ENCODE measurements around the gene TIMM22. TPM values are rescaled to one million over a fixed set of nuclear protein-coding genes. Genes with fewer than 3 reads are reported as not detected.

TIMM22 gene
- total and polyA plus RNA-seq, 2 of the 4 experiments (the other 2 are of a cell fraction): 12.7 to 12.9 TPM

DNA sequence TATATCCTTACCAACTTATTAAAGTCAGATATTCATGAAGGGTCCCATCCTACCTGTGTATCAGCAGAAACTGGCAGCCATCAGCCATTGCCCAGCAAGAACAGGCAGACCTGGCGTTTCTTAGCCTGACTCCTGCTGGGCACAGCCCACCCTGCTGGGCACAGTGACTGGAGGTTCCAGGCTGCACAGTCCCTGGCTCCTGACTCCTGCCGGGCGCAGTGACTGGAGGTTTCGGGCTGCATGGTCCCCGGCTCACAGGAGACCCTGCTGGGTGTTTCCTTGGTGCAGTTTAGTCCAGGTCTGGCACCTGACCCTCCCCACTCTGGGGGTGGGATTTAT is 6.7 kb downstream of the TIMM22 start:
- in situ Hi-C loops (cut with MboI; ENCODE audit: low sequenced_read_pairs): no loop called here
- H3K14ac ChIP-seq (replicated peaks; ENCODE audit: low read depth, low read length): peak overlapping the region; percentile 83
- ATAC-seq (ENCODE audit: low read depth) (no peak), DNase-seq (no peak)
- H4K91ac ChIP-seq (ENCODE audit: insufficient read depth, low read depth, low read length): peak overlapping the region; percentile 24
- no peak overlapping the region for H2AFZ ChIP-seq (replicated peaks; ENCODE audit: low read length, poor library complexity)
- peak overlapping the region; percentile 81; the same call in 1 of the 2 replicates for H2BK20ac ChIP-seq (ENCODE audit: low read depth, low read length)
- dilution Hi-C loops (cut with HindIII; ENCODE audit: low sequenced_read_pairs, unreplicated experiment): no loop called here
- H2AK5ac ChIP-seq (ENCODE audit: low read depth, low read length): peak overlapping the region; percentile 72; the same call in 1 of the 2 replicates
- H4K5ac ChIP-seq (ENCODE audit: low read depth, low read length): peak overlapping the region; percentile 39; the same call in 1 of the 2 replicates
- peaks cover 26% of the 10 kb centered on the region for H3K9me1 ChIP-seq (ENCODE audit: insufficient read depth, low read length)
- intact Hi-C loops (cut with micrococcal nuclease): no loop called here
- H3K4ac ChIP-seq (ENCODE audit: low read depth, low read length): peak overlapping the region; percentile 79
- peak overlapping the region; percentile 66; the same call in 1 of the 2 replicates for H3K23ac ChIP-seq (ENCODE audit: low read depth, low read length)
- no peak overlapping the region for H2AK9ac ChIP-seq (replicated peaks; ENCODE audit: low read depth, low read length, poor library complexity)
- CTCF ChIA-PET: no interaction called here
- POLR2A ChIA-PET (ENCODE audit: unreplicated experiment): no interaction called here
- WGBS, 2 experiments (ENCODE audit: extremely low coverage in 2 of 2, insufficient read length in 1 of 2): 100% methylated on average over 4 of the region's 5 CpGs; no CpG with 5 or more reads in 1 of the 2 experiments
- H2BK120ac ChIP-seq (ENCODE audit: low read depth, low read length): peak overlapping the region; percentile 85
- peak overlapping the region; percentile 31; the same call in 1 of the 2 replicates for H3K9ac ChIP-seq (ENCODE audit: low read depth, low read length)
- peaks cover 46% of the 10 kb centered on the region for H3K4me1 ChIP-seq (ENCODE audit: control insufficient read depth, insufficient read depth, low read length)
- BruUV-seq (replicated peaks): no TSS peak
- peak overlapping the region; percentile 8; the same call in 1 of the 2 replicates for H3K4me2 ChIP-seq (ENCODE audit: low read depth, low read length)
- no peaks in the 10 kb centered on the region for H3K9me3 ChIP-seq (ENCODE audit: control insufficient read depth, insufficient read depth, low read length)
- H4K8ac ChIP-seq (ENCODE audit: low read depth in 2 of 2, low read length in 2 of 2): peak overlapping the region in 1 of 2 experiments; percentile 83; a peak in 1 of 4 replicates
- H3K4me3 ChIP-seq (ENCODE audit: insufficient read depth, low read depth, low read length): no peak overlapping the region
- peak overlapping the region; percentile 84; the same call in 1 of the 2 replicates for H3K27ac ChIP-seq (ENCODE audit: insufficient read depth, low read length)
- H3K18ac ChIP-seq (ENCODE audit: low read depth, low read length): peak overlapping the region; percentile 51; the same call in 1 of the 2 replicates
- no peak overlapping the region for H3K56ac ChIP-seq (ENCODE audit: extremely low read depth, insufficient read depth, low read length)
- TF ChIP-seq RFX5 (IDR thresholded peaks at IDR 0.05; ENCODE audit: low read depth, low read length) (no peak), POLR2A (IDR thresholded peaks at IDR 0.05; ENCODE audit: low read depth, low read length) (no peak)
- TF ChIP-seq, protein P1, sequence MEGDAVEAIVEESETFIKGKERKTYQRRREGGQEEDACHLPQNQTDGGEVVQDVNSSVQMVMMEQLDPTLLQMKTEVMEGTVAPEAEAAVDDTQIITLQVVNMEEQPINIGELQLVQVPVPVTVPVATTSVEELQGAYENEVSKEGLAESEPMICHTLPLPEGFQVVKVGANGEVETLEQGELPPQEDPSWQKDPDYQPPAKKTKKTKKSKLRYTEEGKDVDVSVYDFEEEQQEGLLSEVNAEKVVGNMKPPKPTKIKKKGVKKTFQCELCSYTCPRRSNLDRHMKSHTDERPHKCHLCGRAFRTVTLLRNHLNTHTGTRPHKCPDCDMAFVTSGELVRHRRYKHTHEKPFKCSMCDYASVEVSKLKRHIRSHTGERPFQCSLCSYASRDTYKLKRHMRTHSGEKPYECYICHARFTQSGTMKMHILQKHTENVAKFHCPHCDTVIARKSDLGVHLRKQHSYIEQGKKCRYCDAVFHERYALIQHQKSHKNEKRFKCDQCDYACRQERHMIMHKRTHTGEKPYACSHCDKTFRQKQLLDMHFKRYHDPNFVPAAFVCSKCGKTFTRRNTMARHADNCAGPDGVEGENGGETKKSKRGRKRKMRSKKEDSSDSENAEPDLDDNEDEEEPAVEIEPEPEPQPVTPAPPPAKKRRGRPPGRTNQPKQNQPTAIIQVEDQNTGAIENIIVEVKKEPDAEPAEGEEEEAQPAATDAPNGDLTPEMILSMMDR (conservative IDR thresholded peaks at IDR 0.05; ENCODE audit: low read depth, low read length): no peak
- TF ChIP-seq, protein P2, sequence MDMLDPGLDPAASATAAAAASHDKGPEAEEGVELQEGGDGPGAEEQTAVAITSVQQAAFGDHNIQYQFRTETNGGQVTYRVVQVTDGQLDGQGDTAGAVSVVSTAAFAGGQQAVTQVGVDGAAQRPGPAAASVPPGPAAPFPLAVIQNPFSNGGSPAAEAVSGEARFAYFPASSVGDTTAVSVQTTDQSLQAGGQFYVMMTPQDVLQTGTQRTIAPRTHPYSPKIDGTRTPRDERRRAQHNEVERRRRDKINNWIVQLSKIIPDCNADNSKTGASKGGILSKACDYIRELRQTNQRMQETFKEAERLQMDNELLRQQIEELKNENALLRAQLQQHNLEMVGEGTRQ (IDR thresholded peaks at IDR 0.05; ENCODE audit: low read depth, low read length): no peak
- peak overlapping the region; percentile 27 for H2BK5ac ChIP-seq (ENCODE audit: low read depth, low read length, poor library complexity, severe bottlenecking)
- H3K79me1 ChIP-seq (ENCODE audit: low read depth in 1 of 2, low read length in 2 of 2): peaks cover 16 to 56% of the 10 kb centered on the region in 2 experiments
- H3K27me3 ChIP-seq (ENCODE audit: control insufficient read depth, insufficient read depth, low read length): no peaks in the 10 kb centered on the region
- H4K20me1 ChIP-seq (ENCODE audit: insufficient read depth, low read length): peaks cover 63% of the 10 kb centered on the region
- H2BK15ac ChIP-seq (ENCODE audit: low read depth, low read length): peak overlapping the region; percentile 11; the same call in 1 of the 3 replicates
- H3K36me3 ChIP-seq (ENCODE audit: control insufficient read depth, insufficient read depth, low read length): peaks cover 56% of the 10 kb centered on the region
